CD4-positive, alpha-beta T cell treated with Interleukin-17A for 1 hour (primary cell): ENCODE measurements around the gene PAK2.
A peak's percentile ranks its signal among the peaks of the same experiment; 100 is the strongest.
"Not testable (repeated sequence)": the region's sequence is repeated elsewhere in the genome, so short reads cannot be mapped to it uniquely, and the experiment has no call there.

ENCODE experiments used
- DNase-seq: peaks from one replicate; pipeline ENCODE4 v3.0.0-alpha.2; 2020

PAK2 gene

DNA sequence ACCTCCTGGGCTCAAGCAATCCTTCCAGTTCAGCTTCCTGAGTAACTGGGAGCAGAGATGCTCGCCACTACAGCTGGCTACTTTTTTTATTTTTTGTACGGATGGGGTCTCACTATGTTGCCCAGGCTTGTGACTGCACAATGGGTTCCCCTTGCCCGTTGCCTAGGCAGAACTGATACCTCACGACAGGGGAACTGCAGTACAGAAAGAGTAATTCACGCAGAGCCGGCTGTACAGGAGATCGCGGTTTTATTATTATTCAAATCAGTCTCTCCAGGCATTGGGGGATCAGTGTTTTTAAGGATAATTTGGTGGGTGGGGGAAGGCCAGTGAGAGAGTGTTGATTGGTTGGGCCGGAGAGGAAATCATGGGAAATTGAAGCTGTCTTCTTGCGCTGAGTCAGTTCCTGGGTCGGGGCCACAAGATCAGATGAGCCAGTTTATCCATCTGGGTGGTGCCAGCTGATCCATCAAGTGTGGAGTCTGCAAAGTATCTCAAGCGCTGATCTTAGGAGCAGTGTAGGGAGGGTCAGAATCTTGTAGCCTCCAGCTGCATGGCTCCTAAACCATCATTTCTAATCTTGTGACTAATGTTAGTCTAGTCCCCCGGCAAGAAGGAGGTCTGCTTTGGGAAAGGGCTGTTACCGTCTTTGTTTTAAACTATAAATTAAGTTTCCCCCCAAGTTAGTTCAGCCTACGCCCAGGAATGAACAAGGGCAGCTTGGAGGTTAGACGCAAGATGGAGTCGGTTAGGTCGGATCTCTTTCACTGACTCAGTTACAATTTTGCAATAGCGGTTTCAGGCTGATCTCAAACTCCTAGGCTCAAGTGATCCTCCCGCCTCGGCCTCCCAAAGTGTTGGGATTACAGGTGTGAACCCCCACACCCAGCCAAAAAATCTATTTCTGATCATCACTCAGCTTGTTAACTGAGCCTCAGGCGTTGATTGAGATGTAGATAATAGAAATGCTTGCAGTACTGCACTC lies 104.9 kb downstream of the PAK2 start:
- not testable (repeated sequence) for DNase-seq

DNA sequence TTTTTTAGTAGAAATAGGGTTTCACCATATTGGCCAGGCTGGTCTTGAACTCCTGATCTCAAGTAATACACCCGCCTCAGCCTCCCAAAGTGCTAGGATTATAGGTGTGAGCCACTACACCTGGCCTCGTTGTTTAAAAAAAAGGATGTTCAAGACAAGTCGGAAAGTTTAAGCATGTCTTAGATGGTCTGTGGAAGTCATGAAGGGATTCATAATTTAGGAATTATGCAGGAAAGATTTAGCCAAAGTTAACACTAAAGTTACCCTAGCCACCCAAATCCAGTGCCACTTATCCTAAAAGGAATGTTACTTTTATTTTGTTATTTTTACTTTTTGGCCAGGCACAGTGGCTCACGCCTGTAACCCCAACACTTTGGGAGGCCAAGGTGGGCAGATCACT lies 108.7 kb downstream of the PAK2 start:
- DNase-seq: not testable (repeated sequence)

DNA sequence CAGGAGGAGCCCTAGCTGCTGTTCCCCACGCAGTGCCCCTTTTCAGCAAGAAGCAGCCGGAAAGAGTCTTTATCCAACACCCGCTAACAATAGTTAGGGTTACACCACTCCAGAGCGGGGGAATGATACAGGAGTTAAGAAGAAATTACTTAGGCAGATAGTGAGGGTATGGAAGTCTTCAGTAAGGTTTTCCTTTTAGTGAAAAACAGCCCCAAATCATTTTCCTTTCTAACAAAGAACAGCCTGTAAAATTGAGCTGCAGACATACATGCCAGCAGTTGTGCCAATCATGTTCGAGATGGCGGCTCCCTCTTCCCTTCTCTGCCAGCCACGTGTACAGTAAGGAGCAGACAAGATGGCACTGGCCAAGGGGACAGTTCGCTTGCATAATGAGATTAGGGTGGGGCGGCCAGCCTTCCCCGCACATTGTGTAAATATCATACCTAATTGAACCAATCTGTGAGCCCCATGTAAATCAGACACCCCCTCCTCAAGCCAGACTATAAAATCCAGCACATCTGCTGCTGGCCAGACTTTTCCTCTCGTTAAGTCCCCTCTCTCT lies 109.6 kb downstream of the PAK2 start:
- DNase-seq: no peak

DNA sequence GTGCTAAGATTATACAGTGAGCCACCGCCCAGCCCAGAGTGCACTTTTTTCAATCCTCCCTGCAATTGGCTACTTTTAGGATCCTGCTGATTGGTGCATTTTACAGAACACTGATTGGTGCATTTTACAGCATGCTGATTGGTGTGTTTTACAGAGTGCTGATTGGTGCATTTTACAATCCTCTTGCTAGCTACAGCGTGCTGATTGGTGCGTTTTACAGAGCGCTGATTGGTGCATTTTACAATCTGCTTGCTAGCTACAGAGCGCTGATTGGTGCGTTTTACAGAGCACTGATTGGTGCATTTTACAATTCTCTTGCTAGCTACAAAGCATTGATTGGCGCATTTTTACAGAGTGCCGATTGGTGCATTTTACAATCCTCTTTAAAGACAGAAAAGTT lies 123.3 kb downstream of the PAK2 start:
- not testable (repeated sequence) for DNase-seq

DNA sequence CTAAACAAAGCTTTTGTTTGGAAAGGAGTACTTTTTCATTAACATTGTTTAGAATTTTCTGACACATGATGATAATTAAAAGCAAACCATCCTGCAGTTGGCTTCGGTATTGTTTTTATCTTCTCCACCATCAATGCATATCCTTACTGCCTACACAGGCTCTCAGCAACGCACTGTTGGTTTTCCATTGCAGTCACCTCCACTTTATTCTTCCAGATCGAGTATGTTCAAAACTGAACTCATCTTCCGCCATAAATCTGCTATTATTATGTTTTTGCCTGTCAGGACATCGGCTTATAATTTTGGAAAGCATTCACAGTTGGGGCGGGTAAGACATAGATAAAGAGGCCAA lies 127.5 kb downstream of the PAK2 start:
- DNase-seq: no peak

DNA sequence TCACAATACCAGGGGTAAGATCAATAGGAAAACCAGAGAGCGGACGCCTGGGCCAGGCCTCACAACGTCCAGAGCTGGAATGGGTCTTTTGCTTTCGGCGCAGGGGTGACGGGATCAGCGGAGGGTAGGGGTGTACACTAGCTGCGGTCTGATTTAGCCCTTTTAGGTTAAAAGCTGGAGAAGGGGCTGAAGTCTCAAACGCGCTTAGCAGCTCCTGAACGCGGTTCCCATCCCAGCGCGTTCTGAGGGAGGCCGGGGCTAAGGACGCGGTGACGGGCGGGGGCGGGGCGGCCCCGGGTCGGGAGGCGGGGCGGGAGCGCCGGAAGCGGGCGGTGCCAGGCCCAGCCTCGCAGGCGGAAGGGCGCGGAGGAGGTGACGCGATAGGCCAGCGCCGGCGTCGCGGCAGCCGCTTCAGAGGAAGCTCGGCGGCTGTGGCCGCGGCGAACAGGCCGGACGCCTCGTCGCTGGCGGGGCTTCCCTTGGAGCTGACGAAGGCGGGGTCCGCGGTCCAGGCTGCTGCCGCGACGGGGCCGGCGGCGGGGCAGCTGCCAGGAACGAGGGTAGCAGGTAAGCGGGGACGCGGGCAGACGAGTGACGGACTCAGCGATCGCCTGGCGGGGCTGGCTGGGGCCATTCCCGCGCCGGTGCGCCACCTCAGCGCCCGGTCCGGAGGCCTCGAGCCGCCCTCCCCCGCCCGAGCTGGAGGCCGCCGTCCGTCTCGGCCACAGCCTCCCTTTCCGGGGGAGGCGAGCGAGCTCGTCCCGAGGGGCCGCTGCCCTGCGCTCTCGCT lies 128.0 kb downstream of the PAK2 start, which contains the start of gene SENP5:
Gene SENP5, plus strand, starts transcription at position 414 of the 790 bp plus-strand sequence. CDS start 17,262 bp downstream, outside the sequence.
- DNase-seq: peak; percentile 89

DNA sequence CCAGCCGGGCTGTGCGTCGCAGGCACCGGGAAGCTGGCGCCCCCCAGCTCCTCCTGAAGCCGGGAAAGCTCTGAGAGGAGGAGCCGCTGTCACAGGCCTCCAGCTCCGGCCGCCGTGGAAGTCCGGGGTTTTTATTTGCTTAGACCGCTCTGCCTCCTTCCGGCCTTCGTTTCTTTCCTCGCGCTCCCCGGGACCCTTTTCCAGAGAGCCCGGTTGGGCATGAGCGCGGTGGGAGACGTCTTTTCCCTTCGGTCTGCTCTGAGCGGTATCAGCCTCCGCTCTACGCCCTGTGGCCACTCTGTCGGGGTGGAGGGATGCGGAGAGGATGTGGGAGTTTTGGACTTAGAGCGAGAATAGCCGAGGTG lies 128.6 kb downstream of the PAK2 start:
- peak; percentile 16 for DNase-seq

DNA sequence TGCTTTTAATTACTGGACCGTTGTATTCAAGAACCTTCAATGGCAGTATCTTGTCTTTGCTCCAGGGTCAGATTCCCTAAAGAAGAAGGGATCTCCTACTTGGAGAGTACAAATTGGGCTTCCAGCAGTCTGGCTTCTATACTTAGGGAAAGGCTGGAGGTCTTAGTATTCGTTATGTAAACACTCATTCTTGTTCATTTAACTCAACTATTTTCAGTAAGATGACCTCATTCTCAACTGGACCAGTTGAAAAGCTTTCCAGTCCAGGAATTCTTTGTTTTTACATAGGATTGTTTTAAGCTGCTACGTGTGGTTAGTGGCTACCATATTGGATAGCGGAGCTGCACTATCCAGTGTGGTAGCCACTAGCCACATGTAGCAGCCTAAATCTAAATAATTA lies 132.7 kb downstream of the PAK2 start:
- DNase-seq: no peak

DNA sequence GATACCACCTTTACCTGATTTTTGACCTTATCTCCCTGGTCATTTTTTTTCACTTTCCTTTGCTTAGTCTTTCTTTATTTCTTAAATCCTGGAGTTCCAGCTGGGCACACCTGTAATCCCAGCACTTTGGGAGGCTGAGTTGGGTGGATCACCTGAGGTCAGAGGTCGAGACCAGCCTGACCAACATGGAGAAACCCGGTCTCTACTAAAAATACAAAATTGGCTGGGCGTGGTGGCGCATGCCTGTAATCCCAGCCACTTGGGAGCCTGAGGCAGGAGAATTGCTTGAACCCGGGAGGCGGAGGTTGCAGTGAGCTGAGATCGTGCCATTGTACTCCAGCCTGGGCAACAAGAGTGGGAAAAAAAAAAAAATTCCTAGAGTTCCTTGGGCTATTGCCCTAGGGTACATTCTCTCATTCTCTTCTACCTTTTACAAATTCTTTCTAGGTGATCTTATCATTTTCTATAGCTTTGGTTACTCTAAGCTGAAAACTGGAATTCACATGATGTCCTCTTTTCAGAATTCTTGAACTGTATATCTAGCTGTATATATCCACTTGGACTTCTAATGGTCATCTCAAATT lies 134.9 kb downstream of the PAK2 start:
- not testable (repeated sequence) for DNase-seq

DNA sequence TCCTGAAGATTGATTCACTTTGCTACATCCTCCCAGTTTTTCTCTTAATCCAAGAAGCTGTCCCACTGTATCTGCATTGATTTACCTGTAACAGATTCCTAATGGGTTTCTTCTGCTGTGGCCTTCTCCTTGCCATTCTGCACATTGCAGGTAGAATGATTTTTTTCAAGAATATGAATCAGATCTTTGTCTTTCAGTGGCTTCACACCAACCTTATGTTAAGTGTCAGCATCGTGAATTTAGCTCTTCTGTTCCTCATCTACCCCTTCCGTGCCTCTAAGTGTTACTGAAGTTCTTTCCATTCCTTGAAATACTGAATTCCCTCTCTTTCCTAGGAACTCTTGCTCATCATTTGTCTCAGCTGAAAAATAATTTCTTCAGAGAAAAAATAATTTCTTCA lies 135.6 kb downstream of the PAK2 start:
- no peak for DNase-seq
